Activated naive CD4-positive, alpha-beta T cell treated with anti-CD3 and anti-CD28 coated beads, Interleukin-2, amount 10 ng/mL, durations not matched to agents 7 days and 5 days (primary cell): ENCODE measurements around the gene ELOB.

ENCODE experiments used
- CTCF ChIA-PET: fragments of 350-600 bp; sonication (Branson Sonifier 250); formaldehyde crosslinking; loops from one replicate; lab custom pipeline; 2021; ENCODE audit warnings: antibody characterized with exemption; lab: Charles Lee
- DNase-seq: peaks from one replicate; pipeline ENCODE4 v3.0.0-alpha.2; 2020
- H3K27ac Mint-ChIP-seq: one replicate; pipeline ENCODE4 v1.8.0; 2021; ENCODE audit warnings: mild to moderate bottlenecking, moderate library complexity, mixed read lengths
- H3K27me3 Mint-ChIP-seq: one replicate; pipeline ENCODE4 v1.8.0; 2021; ENCODE audit warnings: mild to moderate bottlenecking, mixed read lengths
- H3K36me3 Mint-ChIP-seq: one replicate; pipeline ENCODE4 v1.8.0; 2021; ENCODE audit warnings: mixed read lengths
- H3K4me1 Mint-ChIP-seq: one replicate; pipeline ENCODE4 v1.8.0; 2021; ENCODE audit warnings: mixed read lengths
- H3K4me3 Mint-ChIP-seq: one replicate; pipeline ENCODE4 v1.8.0; 2021; ENCODE audit warnings: mild to moderate bottlenecking, moderate library complexity, mixed read lengths
- H3K9me3 Mint-ChIP-seq: one replicate; pipeline ENCODE4 v1.8.0; 2021; ENCODE audit warnings: mixed read lengths

ELOB gene

GRCh38 chr16:2761886-2762583 is 15.0 kb downstream of the ELOB start:
- H3K36me3 Mint-ChIP-seq = peaks cover 98% of the 10 kb centered on the region
- CTCF ChIA-PET = interaction anchor here (2.8 kb wide), 1 partner anchor 8 kb away, joined by 8 read pairs; no protein-coding TSS in a partner anchor
- no peaks in the 10 kb centered on the region for H3K9me3 Mint-ChIP-seq
- peaks cover 13% of the 10 kb centered on the region for H3K4me1 Mint-ChIP-seq
- no peak for DNase-seq
- no peak overlapping the region for H3K4me3 Mint-ChIP-seq
- H3K27me3 Mint-ChIP-seq = no peaks in the 10 kb centered on the region
- no peak overlapping the region for H3K27ac Mint-ChIP-seq

- H3K4me3 Mint-ChIP-seq = no peak overlapping the region
- no peaks in the 10 kb centered on the region for H3K9me3 Mint-ChIP-seq
- no peak for DNase-seq
- H3K36me3 Mint-ChIP-seq = peaks cover 98% of the 10 kb centered on the region
- CTCF ChIA-PET = no interaction called here
- no peaks in the 10 kb centered on the region for H3K27me3 Mint-ChIP-seq
- H3K4me1 Mint-ChIP-seq = peaks cover 19% of the 10 kb centered on the region
- H3K27ac Mint-ChIP-seq = no peak overlapping the region
These were observed 15.6 kb downstream of the ELOB start for GRCh38 chr16:2761472-2761871.

- CTCF ChIA-PET = no interaction called here
- H3K27ac Mint-ChIP-seq = peak overlapping the region; percentile 38
- H3K4me1 Mint-ChIP-seq = peaks cover 44% of the 10 kb centered on the region
These were observed 19.7 kb downstream of the ELOB start for GRCh38 chr16:2757344-2757743.

GRCh38 chr16:2756288-2757015 is 20.6 kb downstream of the ELOB start:
- H3K27ac Mint-ChIP-seq = no peak overlapping the region
- H3K36me3 Mint-ChIP-seq = peaks cover 77% of the 10 kb centered on the region
- no peaks in the 10 kb centered on the region for H3K9me3 Mint-ChIP-seq
- H3K27me3 Mint-ChIP-seq = peaks cover 5% of the 10 kb centered on the region
- H3K4me3 Mint-ChIP-seq = no peak overlapping the region
- H3K4me1 Mint-ChIP-seq = peaks cover 51% of the 10 kb centered on the region
- DNase-seq = no peak
- CTCF ChIA-PET = interaction anchor here (0.7 kb wide), 1 partner anchor 30 kb away, joined by 3 read pairs; no protein-coding TSS in a partner anchor

More at GRCh38 chr16:2757344-2757743, 19.7 kb downstream of the ELOB start:
- Mint-ChIP-seq H3K4me3 (no peak overlapping the region), H3K9me3 (no peaks in the 10 kb centered on the region), H3K27me3 (peaks cover 2% of the 10 kb centered on the region), H3K36me3 (peaks cover 86% of the 10 kb centered on the region)
- DNase-seq = no peak

- CTCF ChIA-PET = no interaction called here
- no peak for DNase-seq
- no peaks in the 10 kb centered on the region for H3K9me3 Mint-ChIP-seq
- peaks cover 74% of the 10 kb centered on the region for H3K36me3 Mint-ChIP-seq
- peaks cover 62% of the 10 kb centered on the region for H3K4me1 Mint-ChIP-seq
- peak overlapping the region; percentile 79 for H3K4me3 Mint-ChIP-seq
- H3K27me3 Mint-ChIP-seq = peaks cover 5% of the 10 kb centered on the region
- no peak overlapping the region for H3K27ac Mint-ChIP-seq
These were observed 21.9 kb downstream of the ELOB start for GRCh38 chr16:2755158-2755557.

GRCh38 chr16:2753733-2754020 is 23.4 kb downstream of the ELOB start:
- H3K27me3 Mint-ChIP-seq = peaks cover 5% of the 10 kb centered on the region
- DNase-seq = no peak
- CTCF ChIA-PET = interaction anchor here (1.1 to 1.3 kb wide), 2 partner anchors 10 to 24 kb away, joined by 3 to 8 read pairs; no protein-coding TSS in a partner anchor
- peaks cover 64% of the 10 kb centered on the region for H3K36me3 Mint-ChIP-seq
- H3K27ac Mint-ChIP-seq = peak overlapping the region; percentile 96
- H3K9me3 Mint-ChIP-seq = no peaks in the 10 kb centered on the region
- H3K4me3 Mint-ChIP-seq = peak overlapping the region; percentile 79
- peaks cover 65% of the 10 kb centered on the region for H3K4me1 Mint-ChIP-seq

- no peaks in the 10 kb centered on the region for H3K9me3 Mint-ChIP-seq
- peak overlapping the region; percentile 99 for H3K27ac Mint-ChIP-seq
- H3K27me3 Mint-ChIP-seq = peaks cover 5% of the 10 kb centered on the region
- CTCF ChIA-PET = interaction anchor here (1.1 to 1.3 kb wide), 2 partner anchors 10 to 25 kb away, joined by 3 to 8 read pairs; no protein-coding TSS in a partner anchor
- DNase-seq = peak; percentile 73
- peak overlapping the region; percentile 92 for H3K4me3 Mint-ChIP-seq
- peaks cover 64% of the 10 kb centered on the region for H3K4me1 Mint-ChIP-seq
- H3K36me3 Mint-ChIP-seq = peaks cover 58% of the 10 kb centered on the region
These were observed 24.0 kb downstream of the ELOB start for GRCh38 chr16:2752850-2753732.

GRCh38 chr16:2752035-2752849 is 24.8 kb downstream of the ELOB start, which contains the start of gene SRRM2:
Gene SRRM2, plus strand, starts transcription at chr16:2752638. Its CDS starts 3,727 bp downstream, at chr16:2756365.
- Mint-ChIP-seq H3K27ac (peak within 1 kb of the TSS; percentile 99), H3K36me3 (peaks cover 50% of the 10 kb centered on the region), H3K27me3 (peaks cover 5% of the 10 kb centered on the region), H3K4me1 (peaks cover 61% of the 10 kb centered on the region), H3K4me3 (peak within 1 kb of the TSS; percentile 92), H3K9me3 (no peaks in the 10 kb centered on the region)
- CTCF ChIA-PET = interaction anchor here (0.6 kb wide), 1 partner anchor 28 kb away, joined by 3 read pairs; no protein-coding TSS in a partner anchor
- peak; percentile 97 for DNase-seq

- Mint-ChIP-seq H3K36me3 (peaks cover 44% of the 10 kb centered on the region), H3K4me3 (peak overlapping the region; percentile 92), H3K27ac (peak overlapping the region; percentile 99), H3K9me3 (no peaks in the 10 kb centered on the region), H3K4me1 (peaks cover 55% of the 10 kb centered on the region), H3K27me3 (peaks cover 5% of the 10 kb centered on the region)
- no peak for DNase-seq
- CTCF ChIA-PET = interaction anchor here (0.6 kb wide), 1 partner anchor 28 kb away, joined by 3 read pairs; no protein-coding TSS in a partner anchor
These were observed 25.5 kb downstream of the ELOB start for GRCh38 chr16:2751577-2752034.

- H3K27me3 Mint-ChIP-seq = peaks cover 17% of the 10 kb centered on the region
- no peak overlapping the region for H3K4me3 Mint-ChIP-seq
- H3K36me3 Mint-ChIP-seq = peaks cover 30% of the 10 kb centered on the region
- H3K9me3 Mint-ChIP-seq = no peaks in the 10 kb centered on the region
- peaks cover 41% of the 10 kb centered on the region for H3K4me1 Mint-ChIP-seq
- H3K27ac Mint-ChIP-seq = peak overlapping the region; percentile 99
- CTCF ChIA-PET = no interaction called here
- no peak for DNase-seq
These were observed 27.1 kb downstream of the ELOB start for GRCh38 chr16:2749936-2750335.

GRCh38 chr16:2749476-2749875 is 27.6 kb downstream of the ELOB start:
- H3K4me1 Mint-ChIP-seq = peaks cover 36% of the 10 kb centered on the region
- no peaks in the 10 kb centered on the region for H3K9me3 Mint-ChIP-seq
- H3K27me3 Mint-ChIP-seq = peaks cover 21% of the 10 kb centered on the region
- no peak overlapping the region for H3K4me3 Mint-ChIP-seq
- DNase-seq = no peak
- H3K36me3 Mint-ChIP-seq = peaks cover 25% of the 10 kb centered on the region
- no peak overlapping the region for H3K27ac Mint-ChIP-seq
- CTCF ChIA-PET = no interaction called here

- H3K36me3 Mint-ChIP-seq = peaks cover 20% of the 10 kb centered on the region
- DNase-seq = no peak
- H3K4me1 Mint-ChIP-seq = peaks cover 31% of the 10 kb centered on the region
- CTCF ChIA-PET = no interaction called here
- H3K4me3 Mint-ChIP-seq = no peak overlapping the region
- H3K9me3 Mint-ChIP-seq = no peaks in the 10 kb centered on the region
- peaks cover 25% of the 10 kb centered on the region for H3K27me3 Mint-ChIP-seq
- no peak overlapping the region for H3K27ac Mint-ChIP-seq
These were observed 28.2 kb downstream of the ELOB start for GRCh38 chr16:2748757-2749455.

- no peak for DNase-seq
- CTCF ChIA-PET = no interaction called here
- Mint-ChIP-seq H3K9me3 (no peaks in the 10 kb centered on the region), H3K27ac (no peak overlapping the region), H3K4me1 (peaks cover 17% of the 10 kb centered on the region), H3K36me3 (peaks cover 8% of the 10 kb centered on the region), H3K27me3 (peaks cover 23% of the 10 kb centered on the region), H3K4me3 (no peak overlapping the region)
These were observed 31.1 kb downstream of the ELOB start for GRCh38 chr16:2745961-2746360.
